Endothelial cell of umbilical vein (primary cell): Measurements from ENCODE around the gene DTL. TPM values are rescaled to one million over a fixed set of nuclear protein-coding genes. Genes with fewer than 3 reads are reported as not detected.

Source experiments
- BruUV-seq: library from RNA; stranded (reverse); fragments of 400-500 nt; replicated peaks from 2 replicates; lab custom pipeline; 2021; lab: Mats Ljungman, UMichigan
- CTCF ChIA-PET: fragments of 300-600, 350-600 bp; sonication (Branson Sonifier 250); formaldehyde crosslinking; loops from one replicate; lab custom pipeline; 2021; ENCODE audit warnings: antibody characterized with exemption, inconsistent platforms; lab: Charles Lee
- POLR2A ChIA-PET: fragments of 300-600, 350-600 bp; sonication (Branson Sonifier 250); formaldehyde crosslinking; loops from one replicate; lab custom pipeline; 2021; ENCODE audit warnings: antibody characterized with exemption, inconsistent platforms; lab: Charles Lee
- DNase-seq: peaks from one replicate; pipeline ENCODE4 v3.0.0-alpha.2; 2011; ENCODE audit warnings: low read depth, low spot score
- FAIRE-seq: peaks from 2 replicates; lab custom pipeline; 2011; peaks lifted over from hg19 to GRCh38; lab: Jason Lieb, UNC
- H2AFZ ChIP-seq: 2 replicates; pipeline ENCODE4 v1.6.0; 2012; ENCODE audit warnings: low read depth, low read length, control low read depth, inconsistent platforms
- H3K27ac ChIP-seq: 2 replicates; pipeline ENCODE4 v1.5.1; 2011; ENCODE audit warnings: low read depth, mild to moderate bottlenecking, control low read depth, low read length, moderate library complexity; ENCODE audit not compliant: insufficient read depth
- H3K27me3 ChIP-seq, 2 experiments: 2 replicates each; pipeline versions ENCODE4 v1.6.0 to v1.6.1; 2011; ENCODE audit warnings: low read length in 2 of 2, mixed read lengths in 1 of 2; ENCODE audit not compliant: control insufficient read depth in 2 of 2, insufficient read depth in 2 of 2
- H3K36me3 ChIP-seq, 2 experiments: 2 replicates in 1 of 2; 3 replicates in 1 of 2; pipeline ENCODE4 v1.5.1; 2011; ENCODE audit warnings: low read length in 2 of 2, mild to moderate bottlenecking in 1 of 2, moderate library complexity in 1 of 2; ENCODE audit not compliant: control insufficient read depth in 2 of 2, insufficient read depth in 2 of 2; ENCODE audit errors: extremely low read depth in 1 of 2
- H3K4me1 ChIP-seq: 3 replicates; pipeline ENCODE4 v1.5.1; 2011; ENCODE audit warnings: mild to moderate bottlenecking, low read length; ENCODE audit not compliant: control insufficient read depth, insufficient read depth; ENCODE audit errors: extremely low read depth
- H3K4me2 ChIP-seq: 2 replicates; pipeline ENCODE4 v1.6.1; 2011; ENCODE audit warnings: low read length, control low read depth, mixed read lengths; ENCODE audit not compliant: insufficient read depth
- H3K4me3 ChIP-seq, 3 experiments: fragments of 200-600 bp in 1 of 3; sonication (generic), shearing (Covaris generic) in 1 of 3; replicated peaks in 1 of 3; 2 replicates each; pipeline ENCODE4 v1.5.1; 2011 to 2016; ENCODE audit warnings: control low read depth in 3 of 3, low read length in 3 of 3, mild to moderate bottlenecking in 2 of 3, inconsistent platforms in 1 of 3, low read depth in 1 of 3, moderate library complexity in 1 of 3; ENCODE audit not compliant: insufficient read depth in 1 of 3
- H3K79me2 ChIP-seq: 2 replicates; pipeline ENCODE4 v1.6.0; 2012; ENCODE audit warnings: low read length, inconsistent platforms; ENCODE audit not compliant: control insufficient read depth, insufficient read depth
- H3K9ac ChIP-seq: replicated peaks from 2 replicates; pipeline ENCODE3; 2011; ENCODE audit warnings: low read length, control low read depth; ENCODE audit not compliant: insufficient read depth; ENCODE audit errors: extremely low read depth
- H3K9me1 ChIP-seq: replicated peaks from 3 replicates; pipeline ENCODE4 v1.6.0; 2011; ENCODE audit warnings: mild to moderate bottlenecking, low read length; ENCODE audit not compliant: control insufficient read depth, insufficient read depth; ENCODE audit errors: extremely low read depth
- H3K9me3 ChIP-seq: replicated peaks from 2 replicates; pipeline ENCODE4 v1.5.1; 2012; ENCODE audit warnings: low read length, inconsistent platforms; ENCODE audit not compliant: control insufficient read depth, insufficient read depth
- H4K20me1 ChIP-seq: replicated peaks from 2 replicates; pipeline ENCODE3; 2011; ENCODE audit warnings: mild to moderate bottlenecking, low read length; ENCODE audit not compliant: control insufficient read depth, insufficient read depth; ENCODE audit errors: extremely low read depth
- GATA2 ChIP-seq: IDR thresholded peaks from 2 replicates; pipeline ENCODE4 v1.7.0; 2011; ENCODE audit warnings: low read depth, mild to moderate bottlenecking, moderate library complexity, mixed read lengths, low read length; ENCODE audit not compliant: insufficient read length, insufficient read depth
- JUN ChIP-seq: IDR thresholded peaks from 2 replicates; pipeline ENCODE4 v1.6.1; 2011; ENCODE audit warnings: borderline replicate concordance, low read depth; ENCODE audit not compliant: insufficient read length, insufficient read depth
- dilution Hi-C: fragments of 300-500 bp; cut with MboI; formaldehyde crosslinking; loops from one replicate; pipeline ENCODE4 v1.15.0; 2019; ENCODE audit warnings: low sequenced_read_pairs; ENCODE audit not compliant: extremely low pct_ligation_motif_present
- intact Hi-C: fragments of 100-400 bp; cut with micrococcal nuclease; formaldehyde crosslinking; loops from one replicate; pipeline ENCODE4 v1.10.0; 2022
- polyA plus RNA-seq, 4 experiments: library from polyadenylated mRNA; depleted of rRNA in 3 of 4; stranded (reverse) in 3 of 4; unstranded in 1 of 4; fragments of >200 nt; gene quantifications; 2 replicates each; pipeline versions ENCODE4 v1.2.1 to v1.2.3, GENCODE V29; 2011 to 2012; ENCODE audit warnings: missing spikeins in 1 of 4
- total RNA-seq: library from RNA; stranded (reverse); gene quantifications from 2 replicates; pipeline ENCODE4 v1.2.3, GENCODE V29; 2021
- TF ChIP-seq, protein P1 (sequence below), 2 donors: IDR thresholded peaks; 1 replicate in 1 of 2; 2 replicates in 1 of 2; pipeline ENCODE4 v1.5.1; 2011; ENCODE audit warnings: low read length in 2 of 2, mild to moderate bottlenecking in 2 of 2, moderate library complexity in 2 of 2, control low read depth in 1 of 2, inconsistent platforms in 1 of 2, low read depth in 1 of 2; ENCODE audit not compliant: insufficient read depth in 1 of 2; ENCODE audit errors: extremely low read depth in 1 of 2

DTL gene
- total and polyA plus RNA-seq, 2 donors (not counting 3 experiments of a cell fraction or from before 2014, with no cell fraction given): 11.2 to 26.5 TPM

DNA sequence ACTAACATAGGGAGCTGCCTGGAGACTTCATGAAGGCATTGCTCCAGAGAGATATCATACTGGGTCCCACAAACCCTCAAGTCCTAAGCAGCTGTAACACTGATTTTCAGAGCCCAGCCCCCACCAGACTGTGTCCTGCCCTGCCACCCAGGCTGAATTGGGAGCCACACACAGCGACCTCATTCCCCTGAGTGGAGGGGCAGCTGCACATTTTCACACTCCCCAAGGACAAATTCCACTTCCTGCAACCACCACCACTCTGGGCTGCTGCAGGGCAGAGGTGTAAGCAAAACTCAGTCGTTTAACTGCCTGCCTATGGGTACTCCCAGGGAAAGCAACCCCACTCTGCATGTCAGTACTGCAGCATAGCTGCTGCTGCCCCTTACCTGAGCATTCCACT lies 19.8 kb downstream of the DTL start:
- Histone ChIP-seq H4K20me1 (no peaks in the 10 kb centered on the region), H3K4me2 (no peak overlapping the region), H3K9me3 (no peaks in the 10 kb centered on the region), H3K27ac (no peak overlapping the region), H3K9ac (no peak overlapping the region), H2AFZ (no peak overlapping the region), H3K27me3 (no peaks in the 10 kb centered on the region), H3K36me3 (peaks cover 2 to 3% of the 10 kb centered on the region in 2 experiments), H3K4me1 (no peaks in the 10 kb centered on the region), H3K4me3 (no peak overlapping the region), H3K79me2 (no peaks in the 10 kb centered on the region), H3K9me1 (no peaks in the 10 kb centered on the region)
- intact Hi-C loops (no loop called here), dilution Hi-C loops (no loop called here)
- CTCF ChIA-PET: interaction anchor here (1.2 to 2.6 kb wide), 3 partner anchors 8 to 20 kb away, joined by 3 to 9 read pairs (median 3); partner anchors contain the start of genes DTL and INTS7
- no TSS peak for BruUV-seq
- no peak for DNase-seq
- TF ChIP-seq, protein P1, sequence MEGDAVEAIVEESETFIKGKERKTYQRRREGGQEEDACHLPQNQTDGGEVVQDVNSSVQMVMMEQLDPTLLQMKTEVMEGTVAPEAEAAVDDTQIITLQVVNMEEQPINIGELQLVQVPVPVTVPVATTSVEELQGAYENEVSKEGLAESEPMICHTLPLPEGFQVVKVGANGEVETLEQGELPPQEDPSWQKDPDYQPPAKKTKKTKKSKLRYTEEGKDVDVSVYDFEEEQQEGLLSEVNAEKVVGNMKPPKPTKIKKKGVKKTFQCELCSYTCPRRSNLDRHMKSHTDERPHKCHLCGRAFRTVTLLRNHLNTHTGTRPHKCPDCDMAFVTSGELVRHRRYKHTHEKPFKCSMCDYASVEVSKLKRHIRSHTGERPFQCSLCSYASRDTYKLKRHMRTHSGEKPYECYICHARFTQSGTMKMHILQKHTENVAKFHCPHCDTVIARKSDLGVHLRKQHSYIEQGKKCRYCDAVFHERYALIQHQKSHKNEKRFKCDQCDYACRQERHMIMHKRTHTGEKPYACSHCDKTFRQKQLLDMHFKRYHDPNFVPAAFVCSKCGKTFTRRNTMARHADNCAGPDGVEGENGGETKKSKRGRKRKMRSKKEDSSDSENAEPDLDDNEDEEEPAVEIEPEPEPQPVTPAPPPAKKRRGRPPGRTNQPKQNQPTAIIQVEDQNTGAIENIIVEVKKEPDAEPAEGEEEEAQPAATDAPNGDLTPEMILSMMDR (IDR thresholded peaks at IDR 0.05; ENCODE audit: extremely low read depth in 1 of 2, insufficient read depth in 1 of 2, low read depth in 1 of 2, low read length in 2 of 2): no peak
- TF ChIP-seq GATA2: no peak
- POLR2A ChIA-PET: no interaction called here
- no peak for FAIRE-seq

DNA sequence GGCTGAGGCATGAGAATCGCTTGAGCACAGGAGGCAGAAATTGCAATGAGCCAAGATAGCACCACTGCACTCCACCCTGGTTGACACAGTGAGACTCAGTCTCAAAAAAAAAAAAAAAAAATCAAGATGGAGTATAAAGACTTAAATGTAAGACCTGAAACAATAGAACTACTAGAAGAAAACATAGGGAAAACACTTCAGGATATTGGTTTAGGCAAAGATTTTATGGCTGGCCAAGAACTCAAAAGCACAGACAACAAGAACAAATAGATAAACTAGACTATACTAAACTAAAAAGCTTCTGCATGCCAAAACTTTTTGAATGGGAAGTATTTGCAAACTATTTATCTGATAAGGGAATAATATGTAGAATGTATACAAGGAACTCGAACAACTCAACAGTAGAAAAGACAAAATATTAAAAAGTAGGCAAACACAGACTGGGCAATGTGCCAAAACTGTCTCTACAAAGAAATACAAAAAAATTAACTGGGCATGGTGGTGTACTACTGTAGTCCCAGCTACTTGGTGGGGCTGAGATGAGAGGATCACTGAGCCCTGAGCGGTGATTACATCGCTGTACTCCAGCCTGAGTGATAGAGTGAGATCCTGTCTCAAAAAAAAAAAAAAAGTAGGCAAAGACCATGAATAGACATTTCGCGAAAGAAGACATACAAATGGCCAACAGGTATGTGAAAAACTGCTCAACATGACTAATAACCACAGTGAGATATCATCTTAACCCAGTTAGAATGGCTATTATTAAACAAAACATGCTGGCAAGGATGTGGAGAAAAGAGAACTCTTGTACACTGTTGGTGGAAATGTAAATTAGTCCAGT lies 25.3 kb downstream of the DTL start:
- H3K4me3 ChIP-seq: no peak overlapping the region
- no peak overlapping the region for H3K27ac ChIP-seq
- no peak for TF ChIP-seq JUN
- no peak overlapping the region for H3K9ac ChIP-seq
- POLR2A ChIA-PET: no interaction called here
- no peaks in the 10 kb centered on the region for H3K9me1 ChIP-seq
- dilution Hi-C loops: no loop called here
- no peaks in the 10 kb centered on the region for H3K9me3 ChIP-seq
- peaks cover 2% of the 10 kb centered on the region in 2 experiments for H3K36me3 ChIP-seq
- H4K20me1 ChIP-seq: no peaks in the 10 kb centered on the region
- H3K27me3 ChIP-seq: no peaks in the 10 kb centered on the region
- no TSS peak for BruUV-seq
- H3K4me1 ChIP-seq: no peaks in the 10 kb centered on the region
- no peak for FAIRE-seq
- CTCF ChIA-PET: interaction anchor here (0.6 to 2.1 kb wide), 8 partner anchors 10 to 548 kb away, joined by 3 to 12 read pairs (median 5); partner anchors contain the start of genes ATF3, DTL and INTS7
- no peaks in the 10 kb centered on the region for H3K79me2 ChIP-seq
- intact Hi-C loops: no loop called here
- DNase-seq: no peak
- no peak overlapping the region for H2AFZ ChIP-seq
- H3K4me2 ChIP-seq: no peak overlapping the region
